ENCODE data around the gene TBX19. TPM values are rescaled to one million over a fixed set of nuclear protein-coding genes. Genes with fewer than 3 reads are reported as not detected.

Gene TBX19
- total RNA-seq, 1 experiment from 2014 or later, result 3.0 TPM

DNA sequence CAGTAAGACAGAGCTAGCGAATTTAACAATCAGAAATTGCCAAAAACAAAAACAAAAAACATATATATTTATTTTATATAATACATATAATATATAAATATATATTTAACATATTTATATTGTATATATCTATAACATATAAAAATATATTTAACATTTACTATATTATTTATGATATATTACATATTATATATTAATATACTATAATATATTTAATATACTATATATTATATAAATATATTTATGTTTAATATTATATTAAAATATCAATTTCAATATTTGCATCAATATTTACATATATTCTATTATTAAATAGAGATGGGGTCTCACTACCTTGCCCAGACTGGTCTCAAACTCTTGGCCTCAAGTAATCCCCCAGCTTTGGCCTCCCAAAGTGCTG lies 50.9 kb downstream of the TBX19 start (continued):
- TF ChIP-seq, protein P1, sequence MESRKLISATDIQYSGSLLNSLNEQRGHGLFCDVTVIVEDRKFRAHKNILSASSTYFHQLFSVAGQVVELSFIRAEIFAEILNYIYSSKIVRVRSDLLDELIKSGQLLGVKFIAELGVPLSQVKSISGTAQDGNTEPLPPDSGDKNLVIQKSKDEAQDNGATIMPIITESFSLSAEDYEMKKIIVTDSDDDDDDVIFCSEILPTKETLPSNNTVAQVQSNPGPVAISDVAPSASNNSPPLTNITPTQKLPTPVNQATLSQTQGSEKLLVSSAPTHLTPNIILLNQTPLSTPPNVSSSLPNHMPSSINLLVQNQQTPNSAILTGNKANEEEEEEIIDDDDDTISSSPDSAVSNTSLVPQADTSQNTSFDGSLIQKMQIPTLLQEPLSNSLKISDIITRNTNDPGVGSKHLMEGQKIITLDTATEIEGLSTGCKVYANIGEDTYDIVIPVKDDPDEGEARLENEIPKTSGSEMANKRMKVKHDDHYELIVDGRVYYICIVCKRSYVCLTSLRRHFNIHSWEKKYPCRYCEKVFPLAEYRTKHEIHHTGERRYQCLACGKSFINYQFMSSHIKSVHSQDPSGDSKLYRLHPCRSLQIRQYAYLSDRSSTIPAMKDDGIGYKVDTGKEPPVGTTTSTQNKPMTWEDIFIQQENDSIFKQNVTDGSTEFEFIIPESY (IDR thresholded peaks at IDR 0.05; ENCODE audit: extremely low read depth, insufficient replicate concordance, low read length), result no peak
- TF ChIP-seq, protein P2, sequence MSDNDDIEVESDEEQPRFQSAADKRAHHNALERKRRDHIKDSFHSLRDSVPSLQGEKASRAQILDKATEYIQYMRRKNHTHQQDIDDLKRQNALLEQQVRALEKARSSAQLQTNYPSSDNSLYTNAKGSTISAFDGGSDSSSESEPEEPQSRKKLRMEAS (IDR thresholded peaks at IDR 0.05), result no peak

DNA sequence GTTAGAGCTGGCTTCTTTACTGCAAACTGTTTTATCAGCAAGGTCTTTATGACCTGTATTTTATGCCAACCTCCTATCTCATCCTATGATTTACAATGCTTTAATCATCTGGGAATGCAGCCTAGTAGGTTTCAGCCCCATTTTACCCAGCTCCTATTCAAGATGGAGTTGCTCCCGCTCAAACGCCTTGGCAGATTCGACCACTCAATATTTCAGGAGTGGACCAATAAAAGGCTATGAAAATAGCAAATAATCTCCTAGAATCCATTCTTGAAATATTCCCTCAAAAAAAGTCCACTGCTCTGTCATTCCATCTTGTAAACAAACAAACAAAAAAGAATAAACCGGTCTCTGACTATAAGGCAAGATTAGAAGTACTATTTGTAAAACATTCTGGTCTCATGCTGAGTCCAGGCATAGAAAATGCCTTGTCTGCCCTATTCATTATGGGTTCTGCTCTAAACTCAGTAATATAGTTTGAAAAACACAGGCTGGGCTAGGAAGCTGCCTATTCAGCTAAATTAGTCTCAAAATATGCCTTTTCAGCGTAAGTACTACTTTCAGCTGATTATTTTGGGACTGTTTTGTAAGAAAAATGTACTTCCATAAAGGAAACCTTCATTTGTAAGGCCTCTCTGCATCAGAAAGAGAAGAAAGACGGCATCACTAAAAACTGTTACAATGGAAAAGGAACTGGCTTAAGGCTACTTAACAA lies 53.0 kb downstream of the TBX19 start:
- Histone ChIP-seq H2AFZ (ENCODE audit: low read depth, low read length, poor library complexity, severe bottlenecking) (no peak overlapping the region), H3K36me3 (ENCODE audit: control insufficient read depth in 1 of 2, insufficient read depth in 2 of 2, low read length in 2 of 2) (no peaks in the 10 kb centered on the region), H3K9me3 (ENCODE audit: control insufficient read depth in 1 of 2, insufficient read depth in 1 of 2, low read depth in 1 of 2, low read length in 2 of 2) (no peaks in the 10 kb centered on the region), H3K4me1 (ENCODE audit: control insufficient read depth in 1 of 2, insufficient read depth in 2 of 2, low read length in 2 of 2) (no peaks in the 10 kb centered on the region), H3K4me2 (ENCODE audit: low read length) (no peak overlapping the region), H3K9me2 (ENCODE audit: insufficient read depth) (no peaks in the 10 kb centered on the region), H3K79me2 (ENCODE audit: insufficient read depth, low read length) (no peaks in the 10 kb centered on the region), H3K27ac (ENCODE audit: low read depth, low read length) (no peak overlapping the region), H4K20me1 (ENCODE audit: insufficient read depth) (no peaks in the 10 kb centered on the region), H3K4me3 (replicated peaks in 1 of 2; ENCODE audit: low read depth in 1 of 2, low read length in 2 of 2) (no peak overlapping the region), H3K27me3 (ENCODE audit: insufficient read depth, low read length) (no peaks in the 10 kb centered on the region), H3K9ac (ENCODE audit: low read length) (no peak overlapping the region)
- intact Hi-C loops (cut with micrococcal nuclease), result no loop called here
- POLR2A ChIA-PET, result no interaction called here
- ATAC-seq (no peak), DNase-seq (ENCODE audit: low read depth, low spot score) (no peak)
- CTCF ChIA-PET, result interaction anchor here (2.2 kb wide), 1 partner anchor 9 kb away, joined by 23 read pairs; no protein-coding TSS in a partner anchor
- BruUV-seq (replicated peaks), result no TSS peak
- RAD21 ChIA-PET (ENCODE audit: low non-redundant PET in 1 of 2, low total read pairs in 2 of 2, uncharacterized antibody in 2 of 2, unreplicated experiment in 2 of 2), result no interaction called here
- TF ChIP-seq POLR2A (IDR thresholded peaks at IDR 0.05; ENCODE audit: borderline replicate concordance, extremely low read depth, insufficient read depth, insufficient read length), result no peak
- TF ChIP-seq RAD21 (IDR thresholded peaks at IDR 0.05; ENCODE audit: low read depth), result no peak
- TF ChIP-seq ELF1 (IDR thresholded peaks at IDR 0.05; ENCODE audit: borderline replicate concordance, low read depth), result no peak
- TF ChIP-seq CEBPB (IDR thresholded peaks at IDR 0.05; ENCODE audit: low read depth), result no peak
- TF ChIP-seq SRF (IDR thresholded peaks at IDR 0.05; ENCODE audit: low read depth), result no peak
- TF ChIP-seq EGR1 (IDR thresholded peaks at IDR 0.05; ENCODE audit: low read depth), result no peak
- no peak for TF ChIP-seq EZH2 (IDR thresholded peaks at IDR 0.05)
- no peak for TF ChIP-seq SP1 (IDR thresholded peaks at IDR 0.05; ENCODE audit: low read depth)
- TF ChIP-seq, protein P2 (IDR thresholded peaks at IDR 0.05), result no peak
- no peak for TF ChIP-seq JUND (IDR thresholded peaks at IDR 0.05)
- TF ChIP-seq, protein P3, sequence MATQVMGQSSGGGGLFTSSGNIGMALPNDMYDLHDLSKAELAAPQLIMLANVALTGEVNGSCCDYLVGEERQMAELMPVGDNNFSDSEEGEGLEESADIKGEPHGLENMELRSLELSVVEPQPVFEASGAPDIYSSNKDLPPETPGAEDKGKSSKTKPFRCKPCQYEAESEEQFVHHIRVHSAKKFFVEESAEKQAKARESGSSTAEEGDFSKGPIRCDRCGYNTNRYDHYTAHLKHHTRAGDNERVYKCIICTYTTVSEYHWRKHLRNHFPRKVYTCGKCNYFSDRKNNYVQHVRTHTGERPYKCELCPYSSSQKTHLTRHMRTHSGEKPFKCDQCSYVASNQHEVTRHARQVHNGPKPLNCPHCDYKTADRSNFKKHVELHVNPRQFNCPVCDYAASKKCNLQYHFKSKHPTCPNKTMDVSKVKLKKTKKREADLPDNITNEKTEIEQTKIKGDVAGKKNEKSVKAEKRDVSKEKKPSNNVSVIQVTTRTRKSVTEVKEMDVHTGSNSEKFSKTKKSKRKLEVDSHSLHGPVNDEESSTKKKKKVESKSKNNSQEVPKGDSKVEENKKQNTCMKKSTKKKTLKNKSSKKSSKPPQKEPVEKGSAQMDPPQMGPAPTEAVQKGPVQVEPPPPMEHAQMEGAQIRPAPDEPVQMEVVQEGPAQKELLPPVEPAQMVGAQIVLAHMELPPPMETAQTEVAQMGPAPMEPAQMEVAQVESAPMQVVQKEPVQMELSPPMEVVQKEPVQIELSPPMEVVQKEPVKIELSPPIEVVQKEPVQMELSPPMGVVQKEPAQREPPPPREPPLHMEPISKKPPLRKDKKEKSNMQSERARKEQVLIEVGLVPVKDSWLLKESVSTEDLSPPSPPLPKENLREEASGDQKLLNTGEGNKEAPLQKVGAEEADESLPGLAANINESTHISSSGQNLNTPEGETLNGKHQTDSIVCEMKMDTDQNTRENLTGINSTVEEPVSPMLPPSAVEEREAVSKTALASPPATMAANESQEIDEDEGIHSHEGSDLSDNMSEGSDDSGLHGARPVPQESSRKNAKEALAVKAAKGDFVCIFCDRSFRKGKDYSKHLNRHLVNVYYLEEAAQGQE (IDR thresholded peaks at IDR 0.05; ENCODE audit: low read depth), result no peak
- TF ChIP-seq FOSL1 (IDR thresholded peaks at IDR 0.05; ENCODE audit: low read depth), result no peak
- TF ChIP-seq, protein P4, sequence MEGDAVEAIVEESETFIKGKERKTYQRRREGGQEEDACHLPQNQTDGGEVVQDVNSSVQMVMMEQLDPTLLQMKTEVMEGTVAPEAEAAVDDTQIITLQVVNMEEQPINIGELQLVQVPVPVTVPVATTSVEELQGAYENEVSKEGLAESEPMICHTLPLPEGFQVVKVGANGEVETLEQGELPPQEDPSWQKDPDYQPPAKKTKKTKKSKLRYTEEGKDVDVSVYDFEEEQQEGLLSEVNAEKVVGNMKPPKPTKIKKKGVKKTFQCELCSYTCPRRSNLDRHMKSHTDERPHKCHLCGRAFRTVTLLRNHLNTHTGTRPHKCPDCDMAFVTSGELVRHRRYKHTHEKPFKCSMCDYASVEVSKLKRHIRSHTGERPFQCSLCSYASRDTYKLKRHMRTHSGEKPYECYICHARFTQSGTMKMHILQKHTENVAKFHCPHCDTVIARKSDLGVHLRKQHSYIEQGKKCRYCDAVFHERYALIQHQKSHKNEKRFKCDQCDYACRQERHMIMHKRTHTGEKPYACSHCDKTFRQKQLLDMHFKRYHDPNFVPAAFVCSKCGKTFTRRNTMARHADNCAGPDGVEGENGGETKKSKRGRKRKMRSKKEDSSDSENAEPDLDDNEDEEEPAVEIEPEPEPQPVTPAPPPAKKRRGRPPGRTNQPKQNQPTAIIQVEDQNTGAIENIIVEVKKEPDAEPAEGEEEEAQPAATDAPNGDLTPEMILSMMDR (IDR thresholded peaks at IDR 0.05 in 2 of 3, conservative IDR thresholded peaks at IDR 0.05 in 1 of 3; ENCODE audit: borderline replicate concordance in 1 of 3, insufficient read depth in 1 of 3, low read depth in 2 of 3, low read length in 2 of 3), result no peak
- TF ChIP-seq YY1 (IDR thresholded peaks at IDR 0.05; ENCODE audit: extremely low read depth, insufficient replicate concordance, low read depth, low read length), result no peak

Measured in HCT116 (cell line).